GM12801 (cell line): ENCODE measurements around the gene SPC24.

Experiments
- CTCF ChIP-seq: IDR thresholded peaks from one replicate; pipeline ENCODE4 v1.5.1; 2011; ENCODE audit warnings: control low read depth; ENCODE audit not compliant: insufficient read length; ENCODE audit errors: extremely low read depth

Gene SPC24

GRCh38 chr19:11155373-11156120 is at the start of gene SPC24:
SPC24 (minus strand) TSS chr19:11155782; CDS start chr19:11155776, 6 bp downstream.
- TF ChIP-seq CTCF: no peak

GRCh38 chr19:11204943-11205349 is 49.4 kb upstream of the SPC24 start:
- TF ChIP-seq CTCF: no peak

GRCh38 chr19:11204076-11204602 is 48.6 kb upstream of the SPC24 start:
- no peak for TF ChIP-seq CTCF

- TF ChIP-seq CTCF: no peak
These were observed 47.9 kb upstream of the SPC24 start for GRCh38 chr19:11203194-11204075.

- TF ChIP-seq CTCF: no peak
These were observed 47.1 kb upstream of the SPC24 start for GRCh38 chr19:11202488-11203193.

- no peak for TF ChIP-seq CTCF
These were observed 46.2 kb upstream of the SPC24 start for GRCh38 chr19:11201791-11202190.

- no peak for TF ChIP-seq CTCF
These were observed 45.3 kb upstream of the SPC24 start for GRCh38 chr19:11200931-11201330.
